Mesodermal cell (in vitro differentiated cells): ENCODE results near the gene TXNDC16.

Source experiments
- H3K27ac ChIP-seq: 2 replicates; pipeline ENCODE4 v1.7.0; 2013; ENCODE audit warnings: mild to moderate bottlenecking, low read depth, low read length, moderate library complexity; ENCODE audit not compliant: severe bottlenecking
- H3K36me3 ChIP-seq: 2 replicates; pipeline ENCODE4 v1.7.1; 2013; ENCODE audit warnings: mild to moderate bottlenecking, low read length, moderate library complexity; ENCODE audit not compliant: control insufficient read depth, insufficient read depth
- H3K4me1 ChIP-seq: one replicate; pipeline ENCODE4 v1.7.1; 2013; ENCODE audit warnings: mild to moderate bottlenecking, low read length; ENCODE audit not compliant: insufficient read depth, control insufficient read depth, poor library complexity, severe bottlenecking
- H3K4me3 ChIP-seq: 2 replicates; pipeline ENCODE4 v1.7.0; 2013; ENCODE audit warnings: low read length, control low read depth, mild to moderate bottlenecking; ENCODE audit not compliant: insufficient read depth, poor library complexity, severe bottlenecking; ENCODE audit errors: extremely low read depth
- H3K9me3 ChIP-seq: 2 replicates; pipeline ENCODE4 v1.7.1; 2013; ENCODE audit warnings: mild to moderate bottlenecking, low read length, moderate library complexity; ENCODE audit not compliant: control insufficient read depth
- WGBS, 2 experiments: methylation state at CpG; one replicate each; pipeline ENCODE4 v1.1.5; 2013; ENCODE audit warnings: missing lambda C conversion rate in 2 of 2; ENCODE audit not compliant: insufficient coverage in 2 of 2; 5-methylcytosine and 5-hydroxymethylcytosine counted together

The TXNDC16 gene

DNA sequence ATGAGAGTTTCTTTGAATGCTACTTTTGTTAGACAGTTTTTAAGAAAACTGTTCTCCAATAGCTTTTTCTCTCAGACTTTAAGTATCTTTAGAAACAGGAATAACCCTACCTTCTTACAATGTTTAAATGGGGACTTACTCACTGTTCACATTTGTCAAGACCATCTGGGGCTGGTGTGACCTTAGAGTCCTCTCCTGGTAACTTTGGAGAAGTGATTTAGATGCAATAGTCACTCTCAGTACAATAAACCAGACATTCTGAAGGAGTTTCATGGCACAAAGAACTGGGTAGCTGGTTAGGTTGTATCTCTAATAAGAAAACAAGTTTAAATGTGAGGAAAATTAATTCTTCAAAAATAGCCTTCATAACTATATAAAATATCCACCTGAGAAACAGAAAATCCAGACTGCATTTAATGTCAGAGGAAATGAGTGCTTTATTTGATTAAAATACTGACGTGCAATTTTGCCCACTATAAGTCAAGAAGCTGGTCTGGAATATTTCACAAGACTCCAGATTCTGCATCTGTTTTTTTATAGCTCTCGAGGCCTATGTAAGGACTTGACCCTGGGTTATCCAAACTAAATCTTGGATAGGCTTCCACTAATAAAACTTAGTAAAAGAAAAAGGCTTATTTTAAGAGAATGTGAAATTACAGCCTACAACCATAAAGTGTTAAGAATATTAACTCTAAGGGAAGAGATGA, 129.5 kb downstream of the TXNDC16 start:
- Histone ChIP-seq H3K36me3 (no peaks in the 10 kb centered on the region), H3K27ac (no peak overlapping the region), H3K4me1 (no peaks in the 10 kb centered on the region), H3K9me3 (no peaks in the 10 kb centered on the region), H3K4me3 (no peak overlapping the region)
- 100% methylated on average over 1 of the region's 2 CpGs; no CpG with 5 or more reads in 1 of the 2 experiments for WGBS, 2 experiments

DNA sequence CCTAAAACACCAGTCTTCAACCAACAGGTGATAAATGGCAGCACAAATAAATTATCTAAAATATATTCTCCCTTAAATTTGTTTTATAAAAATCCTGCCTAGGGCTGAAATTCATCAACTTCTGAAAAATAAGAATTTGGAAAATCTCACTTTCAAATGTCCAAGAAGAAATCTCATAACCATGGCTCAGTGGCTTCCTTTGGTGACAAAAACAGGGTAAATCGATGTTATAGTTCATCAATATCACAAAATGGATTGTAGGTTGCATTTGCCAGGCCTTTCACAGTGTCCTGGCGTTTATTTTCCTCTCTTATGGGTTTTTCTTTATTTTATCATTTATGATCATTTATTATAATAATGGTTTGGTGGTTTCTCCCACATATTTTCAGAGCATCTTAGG, 135.2 kb downstream of the TXNDC16 start:
- Histone ChIP-seq H3K36me3 (no peaks in the 10 kb centered on the region), H3K4me3 (no peak overlapping the region), H3K9me3 (no peaks in the 10 kb centered on the region), H3K4me1 (no peaks in the 10 kb centered on the region), H3K27ac (no peak overlapping the region)
- 83% methylated on average over 1 of the region's 2 CpGs; no CpG with 5 or more reads in 1 of the 2 experiments for WGBS, 2 experiments

DNA sequence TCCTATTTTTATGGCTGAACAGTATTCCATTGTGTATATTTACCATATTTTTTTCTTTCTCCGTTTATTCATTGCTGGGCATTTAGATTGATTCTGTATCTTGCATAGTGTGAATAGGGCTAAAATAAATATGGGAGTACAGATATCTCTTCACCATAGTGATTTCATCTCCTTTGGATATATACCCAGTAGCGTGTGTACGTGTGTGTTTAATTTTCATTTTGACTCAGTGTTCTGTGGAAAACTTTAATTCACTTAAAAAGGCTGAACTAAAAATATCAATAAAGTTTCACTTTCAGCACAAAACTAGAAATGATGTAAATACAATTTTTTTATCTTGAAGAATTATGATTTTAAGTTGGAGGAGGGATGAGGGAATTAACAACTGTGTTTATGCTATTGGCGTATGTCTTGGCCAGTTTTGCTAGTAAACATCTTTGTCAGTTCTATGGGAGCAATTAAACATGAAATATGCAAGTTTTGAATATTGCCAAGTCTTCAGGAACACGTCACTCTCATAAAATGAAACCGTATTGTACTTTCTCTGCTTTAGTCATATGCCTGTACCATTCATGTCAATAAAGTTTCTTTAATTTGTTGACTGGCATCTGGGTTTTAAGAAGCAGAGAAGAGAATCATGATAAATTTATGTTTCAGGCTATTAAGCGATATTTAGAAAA, 138.4 kb downstream of the TXNDC16 start:
- Histone ChIP-seq H3K4me1 (no peaks in the 10 kb centered on the region), H3K9me3 (no peaks in the 10 kb centered on the region), H3K36me3 (no peaks in the 10 kb centered on the region), H3K27ac (no peak overlapping the region), H3K4me3 (no peak overlapping the region)
- WGBS, 2 experiments, result 71 to 79% methylated on average over 2 of the region's 7 CpGs

DNA sequence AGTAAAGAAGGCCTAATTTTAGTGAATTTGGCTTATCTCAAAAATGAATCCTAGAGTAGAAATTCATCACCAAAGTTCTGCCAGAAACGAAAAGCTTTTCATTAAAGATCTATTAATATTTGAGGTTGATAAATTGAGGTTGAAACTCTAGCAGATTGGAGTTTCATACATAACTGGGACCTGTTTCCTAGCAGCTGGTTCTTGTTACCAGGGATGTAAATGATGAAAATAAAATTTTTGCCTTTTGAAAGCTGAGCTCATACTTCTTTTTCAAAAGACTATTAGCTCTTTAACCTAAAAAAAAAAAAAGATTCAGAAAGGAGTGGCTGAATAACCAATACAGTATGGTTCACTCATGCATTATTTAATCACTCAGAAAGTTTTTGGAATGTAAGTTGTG, 139.9 kb downstream of the TXNDC16 start:
- no peak overlapping the region for H3K4me3 ChIP-seq
- no peaks in the 10 kb centered on the region for H3K36me3 ChIP-seq
- H3K27ac ChIP-seq, result no peak overlapping the region
- no peaks in the 10 kb centered on the region for H3K9me3 ChIP-seq
- no CpG with 5 or more reads among the region's 1 CpG for WGBS, 2 experiments
- no peaks in the 10 kb centered on the region for H3K4me1 ChIP-seq

DNA sequence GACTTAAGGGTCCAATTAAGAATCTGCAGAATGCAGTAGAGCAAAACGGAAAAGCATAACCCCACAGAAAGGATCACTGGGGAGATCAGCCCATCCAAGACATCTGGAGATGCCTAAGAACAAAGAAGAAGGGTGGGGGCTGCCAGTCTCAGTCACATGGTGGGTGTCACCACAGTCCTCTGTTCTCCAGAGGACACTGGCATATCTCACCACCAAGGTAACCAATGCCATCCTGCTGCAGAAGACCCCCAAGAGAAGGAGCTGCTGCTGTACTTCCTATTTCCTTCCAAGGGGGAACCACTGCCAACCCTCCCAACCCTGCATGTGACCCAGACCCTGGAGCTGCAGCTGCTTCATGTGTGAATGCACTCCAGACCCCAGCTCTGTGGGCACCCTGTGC, 147.0 kb downstream of the TXNDC16 start:
- H3K4me1 ChIP-seq, result no peaks in the 10 kb centered on the region
- WGBS, 2 experiments, result 75 to 88% methylated on average over 1 of the region's 1 CpG
- no peak overlapping the region for H3K4me3 ChIP-seq
- no peaks in the 10 kb centered on the region for H3K9me3 ChIP-seq
- H3K27ac ChIP-seq, result no peak overlapping the region
- no peaks in the 10 kb centered on the region for H3K36me3 ChIP-seq

DNA sequence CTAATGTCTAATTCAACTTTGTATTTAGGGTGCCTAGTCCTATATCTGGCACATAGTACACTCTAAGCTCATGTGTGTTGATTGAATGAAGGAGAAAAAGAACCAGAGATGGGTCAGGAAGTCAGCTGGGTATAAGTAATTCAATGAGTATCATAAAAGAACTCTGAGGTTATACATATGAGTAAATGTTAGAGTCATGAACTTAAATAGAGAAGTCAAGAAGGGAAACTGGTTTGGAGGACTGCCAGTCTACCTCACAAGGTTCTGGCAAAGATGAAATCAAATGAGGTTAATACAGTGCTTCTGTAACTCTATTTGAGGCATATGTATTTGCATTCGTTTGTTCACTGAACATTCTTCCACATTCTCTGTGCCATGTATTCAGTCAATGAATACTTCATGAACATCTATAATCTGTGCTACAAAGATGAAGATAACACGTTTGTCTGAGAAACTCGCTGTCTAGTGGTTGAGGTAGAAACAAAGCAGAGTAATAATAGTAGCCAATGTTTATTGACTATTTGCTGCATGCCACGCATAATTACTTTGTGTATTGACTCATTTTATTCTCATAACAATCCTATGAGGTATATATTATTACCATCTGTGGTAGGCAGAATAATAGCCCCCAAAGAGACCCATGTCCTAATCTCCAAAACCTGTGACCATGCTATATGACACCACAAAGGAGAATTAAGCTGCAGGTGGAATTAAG, 149.3 kb downstream of the TXNDC16 start:
- Histone ChIP-seq H3K4me1 (no peaks in the 10 kb centered on the region), H3K9me3 (no peaks in the 10 kb centered on the region), H3K4me3 (no peak overlapping the region), H3K27ac (no peak overlapping the region), H3K36me3 (no peaks in the 10 kb centered on the region)
- 76% methylated on average over 2 of the region's 4 CpGs; no CpG with 5 or more reads in 1 of the 2 experiments for WGBS, 2 experiments

DNA sequence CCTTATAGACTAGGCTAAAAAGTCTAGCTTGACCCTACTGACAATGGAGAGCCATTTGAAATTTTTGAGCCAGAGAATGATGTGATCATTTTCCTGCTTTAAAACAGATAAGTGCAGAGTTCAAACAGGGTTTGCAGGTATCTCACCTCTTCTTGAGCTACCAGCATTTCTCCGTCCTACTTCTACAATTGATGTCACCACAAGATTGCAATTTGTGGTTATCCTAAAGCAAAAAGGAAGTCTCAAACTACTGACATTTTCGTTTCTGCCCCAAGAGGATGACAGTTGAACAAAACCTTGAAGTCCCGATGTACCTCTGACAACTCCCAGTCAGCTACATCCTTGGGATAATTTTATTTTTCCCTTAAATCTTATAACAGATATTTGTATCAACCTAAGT, 151.5 kb downstream of the TXNDC16 start:
- no peaks in the 10 kb centered on the region for H3K36me3 ChIP-seq
- no peak overlapping the region for H3K4me3 ChIP-seq
- 79 to 93% methylated on average over 2 to 3 of the region's 3 CpGs for WGBS, 2 experiments
- peaks cover 6% of the 10 kb centered on the region for H3K9me3 ChIP-seq
- no peak overlapping the region for H3K27ac ChIP-seq
- no peaks in the 10 kb centered on the region for H3K4me1 ChIP-seq

DNA sequence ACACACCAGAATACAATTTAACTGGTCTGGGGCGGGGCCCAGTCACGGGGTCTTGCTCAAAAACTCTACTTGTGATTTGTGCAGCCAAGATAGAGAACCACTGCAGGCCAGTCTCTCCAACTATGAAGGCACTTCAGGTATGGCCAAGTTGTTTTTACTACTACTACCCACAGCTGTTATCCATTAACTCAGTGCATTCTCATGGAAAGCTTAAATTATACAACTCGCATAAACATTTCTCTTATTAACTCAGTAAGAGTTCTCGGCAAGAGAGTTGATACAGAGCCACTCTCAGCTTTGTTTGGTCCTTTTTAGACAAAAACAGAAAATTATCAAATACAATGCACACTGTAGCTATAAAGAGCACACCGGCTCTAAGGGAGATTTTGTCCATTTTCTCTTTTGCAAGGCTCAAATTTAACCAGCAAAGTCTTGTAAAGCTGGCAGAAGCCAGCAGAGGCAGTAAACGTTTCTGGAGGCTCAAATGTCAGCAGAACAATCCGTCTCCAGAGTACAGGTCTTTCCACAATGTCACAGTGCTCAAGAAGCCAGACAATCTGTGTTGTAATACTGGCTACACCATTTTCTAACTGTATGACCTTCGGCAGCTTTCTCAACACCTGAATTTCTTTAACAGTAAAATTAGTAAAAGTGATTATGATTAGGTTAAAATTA, 152.2 kb downstream of the TXNDC16 start:
- 72 to 82% methylated on average over 7 of the region's 8 CpGs for WGBS, 2 experiments
- Histone ChIP-seq H3K4me3 (no peak overlapping the region), H3K4me1 (no peaks in the 10 kb centered on the region), H3K9me3 (peaks cover 6% of the 10 kb centered on the region), H3K36me3 (no peaks in the 10 kb centered on the region), H3K27ac (no peak overlapping the region)

DNA sequence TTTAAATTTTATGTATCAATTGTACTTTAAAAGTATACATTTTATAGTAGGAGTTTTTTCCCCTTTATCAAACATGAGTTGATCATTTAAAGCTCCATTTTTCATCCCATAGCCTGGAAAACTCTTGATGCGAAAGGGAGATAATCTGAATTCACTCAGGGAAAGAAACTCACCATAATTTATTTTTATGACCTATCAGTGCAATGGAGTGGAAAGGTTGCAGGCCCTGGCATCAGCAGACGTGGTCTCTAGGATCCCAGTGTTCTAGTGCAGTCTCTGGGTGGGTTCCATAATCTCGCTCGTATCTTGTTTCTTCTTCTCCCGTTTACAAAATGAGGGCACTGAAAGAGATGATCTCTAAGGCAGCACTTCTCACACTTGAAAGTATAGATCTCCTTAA, 153.2 kb downstream of the TXNDC16 start:
- no peaks in the 10 kb centered on the region for H3K4me1 ChIP-seq
- no peak overlapping the region for H3K4me3 ChIP-seq
- H3K36me3 ChIP-seq, result no peaks in the 10 kb centered on the region
- 93 to 97% methylated on average over 2 to 4 of the region's 5 CpGs for WGBS, 2 experiments
- peaks cover 6% of the 10 kb centered on the region for H3K9me3 ChIP-seq
- no peak overlapping the region for H3K27ac ChIP-seq

DNA sequence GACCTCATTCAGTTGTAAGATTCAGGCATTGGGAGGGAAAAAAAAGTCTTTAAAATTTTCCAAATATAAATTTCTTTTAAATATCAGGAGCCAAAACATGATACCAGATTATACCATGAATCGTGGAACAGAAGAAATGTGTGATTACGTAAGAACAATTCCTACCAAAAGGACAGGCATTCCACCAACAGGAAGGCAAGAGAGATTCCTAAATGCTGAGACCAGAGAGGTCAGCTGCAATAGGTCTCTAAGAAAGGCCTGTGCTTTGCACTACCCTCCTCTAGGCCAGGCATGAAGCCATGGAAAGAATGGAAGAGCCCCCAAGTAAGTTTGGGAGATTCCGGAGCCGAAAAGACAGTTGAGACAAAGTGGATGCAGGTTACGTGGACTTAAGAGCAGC, 154.5 kb downstream of the TXNDC16 start:
- no peak overlapping the region for H3K4me3 ChIP-seq
- peaks cover 6% of the 10 kb centered on the region for H3K9me3 ChIP-seq
- 88 to 93% methylated on average over 3 to 5 of the region's 5 CpGs for WGBS, 2 experiments
- no peaks in the 10 kb centered on the region for H3K4me1 ChIP-seq
- no peaks in the 10 kb centered on the region for H3K36me3 ChIP-seq
- H3K27ac ChIP-seq, result no peak overlapping the region
